SU-DHL-6 (cell line): ENCODE data around the gene TXNIP.

Source experiments
- H2AFZ ChIP-seq: fragments of 200-600 bp; sonication (generic); 2 replicates; pipeline ENCODE4 v1.6.1; 2014; ENCODE audit warnings: low read depth, mild to moderate bottlenecking, moderate library complexity, mixed read lengths, antibody characterized with exemption, low read length; ENCODE audit not compliant: severe bottlenecking
- H3F3A ChIP-seq: fragments of 200-600 bp; shearing (Covaris generic); 2 replicates; pipeline ENCODE4 v1.6.0; 2016; ENCODE audit warnings: antibody characterized with exemption, mild to moderate bottlenecking; ENCODE audit not compliant: insufficient read depth
- H3K27ac ChIP-seq: fragments of 200-600 bp; sonication (generic); 2 replicates; pipeline ENCODE4 v1.5.1; 2016; ENCODE audit warnings: low read depth, mild to moderate bottlenecking, low read length, moderate library complexity, mixed read lengths
- H3K27me3 ChIP-seq: fragments of 200-600 bp; sonication (generic), shearing (Covaris generic); 2 replicates; pipeline ENCODE4 v1.6.0; 2014; ENCODE audit warnings: mild to moderate bottlenecking, low read length
- H3K36me3 ChIP-seq: fragments of 200-600 bp; sonication (generic); 2 replicates; pipeline ENCODE4 v1.6.1; 2014; ENCODE audit warnings: mild to moderate bottlenecking, low read length, mixed read lengths
- H3K4me2 ChIP-seq: fragments of 300-600, 200-600 bp; shearing (Covaris generic), sonication (generic); 2 replicates; pipeline ENCODE4 v1.6.0; 2014; ENCODE audit warnings: low read length, low read depth, mild to moderate bottlenecking; ENCODE audit not compliant: poor library complexity, severe bottlenecking
- H3K4me3 ChIP-seq: fragments of 200-600 bp; sonication (generic); 2 replicates; pipeline ENCODE4 v1.5.1; 2014; ENCODE audit warnings: antibody characterized with exemption, low read length, mild to moderate bottlenecking, mixed read lengths; ENCODE audit not compliant: insufficient read depth, poor library complexity, severe bottlenecking
- H3K79me2 ChIP-seq: fragments of 200-600 bp; sonication (generic); 2 replicates; pipeline ENCODE4 v1.6.1; 2014; ENCODE audit warnings: mild to moderate bottlenecking, low read length, moderate library complexity; ENCODE audit not compliant: insufficient read depth
- H3K9ac ChIP-seq: fragments of 200-600 bp; sonication (generic); 2 replicates; pipeline ENCODE4 v1.7.0; 2014; ENCODE audit warnings: mild to moderate bottlenecking, low read length
- H3K9me2 ChIP-seq: fragments of 200-600 bp; sonication (generic); replicated peaks from 2 replicates; pipeline ENCODE4 v1.6.1; 2014; ENCODE audit warnings: low read length; ENCODE audit not compliant: insufficient read depth
- H3K9me3 ChIP-seq: fragments of 200-600 bp; sonication (generic); 2 replicates; pipeline ENCODE4 v1.6.1; 2014; ENCODE audit warnings: low read length, mixed read lengths; ENCODE audit not compliant: insufficient read depth
- H4K20me1 ChIP-seq: fragments of 200-600 bp; sonication (generic); 2 replicates; pipeline ENCODE4 v1.6.1; 2014; ENCODE audit warnings: low read depth, mild to moderate bottlenecking, antibody characterized with exemption, low read length, moderate library complexity, mixed read lengths
- EZH2phosphoT487 ChIP-seq: fragments of 200-600 bp; sonication (generic), shearing (Covaris generic); conservative IDR thresholded peaks from 2 replicates; pipeline ENCODE4 v1.6.1; 2018; ENCODE audit warnings: mild to moderate bottlenecking, antibody characterized with exemption, low read length, moderate library complexity, mixed read lengths
- TF ChIP-seq, protein P1 (sequence below): fragments of 200-600 bp; sonication (generic); IDR thresholded peaks from one replicate; pipeline ENCODE4 v1.5.1; 2017; ENCODE audit warnings: antibody characterized with exemption, mild to moderate bottlenecking, low read length, moderate library complexity; ENCODE audit not compliant: insufficient read depth, poor library complexity, severe bottlenecking

Gene TXNIP

DNA sequence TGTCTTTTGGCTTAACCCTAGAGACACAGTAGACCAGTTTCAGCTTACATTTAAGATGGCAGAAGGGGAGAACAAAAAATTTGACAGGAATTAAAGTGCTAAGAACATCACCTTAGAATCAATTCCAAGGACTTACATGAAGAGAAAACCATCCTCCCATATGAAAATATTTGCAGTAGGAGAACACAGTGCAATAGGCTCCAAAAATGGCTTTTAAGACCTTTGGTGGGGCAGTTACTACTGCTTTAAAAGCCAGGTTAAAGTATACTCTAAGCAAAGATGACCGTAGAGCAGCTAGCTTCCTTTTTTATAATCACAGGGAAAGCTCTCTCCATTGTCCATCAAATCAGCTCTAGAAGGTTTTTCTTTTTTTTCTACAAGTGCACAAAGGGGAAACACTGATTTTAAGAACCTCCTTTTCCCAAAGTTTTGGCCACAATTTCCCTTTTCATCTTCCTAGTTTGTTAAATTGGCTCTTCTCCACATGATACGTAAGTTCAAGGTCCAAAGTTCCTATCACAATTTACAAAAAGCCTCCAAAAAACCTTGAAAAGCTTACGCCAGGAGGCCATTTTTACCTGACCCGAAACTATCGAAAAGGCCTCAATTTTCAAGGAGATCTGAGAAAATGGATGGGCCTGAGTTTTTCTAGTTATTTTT lies 3.3 kb downstream of the TXNIP start:
- Histone ChIP-seq H3K79me2 (peaks cover 14% of the 10 kb centered on the region), H3K4me2 (no peak overlapping the region), H2AFZ (no peak overlapping the region), H3F3A (peaks cover 57% of the 10 kb centered on the region), H3K27ac (no peak overlapping the region), H4K20me1 (peaks cover 5% of the 10 kb centered on the region; the same call in 1 of the 2 replicates), H3K27me3 (no peaks in the 10 kb centered on the region), H3K9me2 (no peaks in the 10 kb centered on the region), H3K9me3 (no peaks in the 10 kb centered on the region), H3K36me3 (peaks cover 26% of the 10 kb centered on the region), H3K9ac (no peak overlapping the region), H3K4me3 (no peak overlapping the region)
- TF ChIP-seq, protein P1, sequence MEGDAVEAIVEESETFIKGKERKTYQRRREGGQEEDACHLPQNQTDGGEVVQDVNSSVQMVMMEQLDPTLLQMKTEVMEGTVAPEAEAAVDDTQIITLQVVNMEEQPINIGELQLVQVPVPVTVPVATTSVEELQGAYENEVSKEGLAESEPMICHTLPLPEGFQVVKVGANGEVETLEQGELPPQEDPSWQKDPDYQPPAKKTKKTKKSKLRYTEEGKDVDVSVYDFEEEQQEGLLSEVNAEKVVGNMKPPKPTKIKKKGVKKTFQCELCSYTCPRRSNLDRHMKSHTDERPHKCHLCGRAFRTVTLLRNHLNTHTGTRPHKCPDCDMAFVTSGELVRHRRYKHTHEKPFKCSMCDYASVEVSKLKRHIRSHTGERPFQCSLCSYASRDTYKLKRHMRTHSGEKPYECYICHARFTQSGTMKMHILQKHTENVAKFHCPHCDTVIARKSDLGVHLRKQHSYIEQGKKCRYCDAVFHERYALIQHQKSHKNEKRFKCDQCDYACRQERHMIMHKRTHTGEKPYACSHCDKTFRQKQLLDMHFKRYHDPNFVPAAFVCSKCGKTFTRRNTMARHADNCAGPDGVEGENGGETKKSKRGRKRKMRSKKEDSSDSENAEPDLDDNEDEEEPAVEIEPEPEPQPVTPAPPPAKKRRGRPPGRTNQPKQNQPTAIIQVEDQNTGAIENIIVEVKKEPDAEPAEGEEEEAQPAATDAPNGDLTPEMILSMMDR = no peak
- TF ChIP-seq EZH2phosphoT487 = no peak

DNA sequence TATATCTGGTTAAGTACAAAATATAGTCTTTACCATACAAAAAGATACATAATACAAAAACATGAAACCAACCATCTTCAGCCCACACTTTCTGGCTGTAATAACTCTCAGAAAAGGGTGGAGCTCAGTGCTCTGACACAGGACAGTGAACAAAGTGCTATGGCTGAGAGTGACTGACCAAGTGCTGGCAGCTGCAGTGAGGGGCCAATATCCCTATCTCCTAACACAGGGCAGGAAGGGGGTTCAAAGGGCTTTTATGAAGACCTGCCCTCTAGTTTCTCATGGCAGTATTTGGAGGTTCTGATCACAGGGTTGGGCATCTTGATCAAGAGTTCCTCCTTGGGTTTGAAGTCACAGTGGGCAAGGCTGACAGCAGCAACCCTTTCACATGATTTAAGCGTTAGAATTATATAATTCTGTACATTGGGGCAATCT lies 3.9 kb downstream of the TXNIP start:
- TF ChIP-seq, protein P1 = no peak
- no peak for TF ChIP-seq EZH2phosphoT487
- H3K27ac ChIP-seq = no peak overlapping the region
- peaks cover 5% of the 10 kb centered on the region; the same call in 1 of the 2 replicates for H4K20me1 ChIP-seq
- H3K4me3 ChIP-seq = no peak overlapping the region
- H2AFZ ChIP-seq = no peak overlapping the region
- no peak overlapping the region for H3K9ac ChIP-seq
- no peak overlapping the region for H3K4me2 ChIP-seq
- no peaks in the 10 kb centered on the region for H3K9me2 ChIP-seq
- H3K27me3 ChIP-seq = no peaks in the 10 kb centered on the region
- no peaks in the 10 kb centered on the region for H3K9me3 ChIP-seq
- H3K79me2 ChIP-seq = peaks cover 14% of the 10 kb centered on the region
- H3F3A ChIP-seq = peaks cover 51% of the 10 kb centered on the region
- H3K36me3 ChIP-seq = peaks cover 26% of the 10 kb centered on the region

DNA sequence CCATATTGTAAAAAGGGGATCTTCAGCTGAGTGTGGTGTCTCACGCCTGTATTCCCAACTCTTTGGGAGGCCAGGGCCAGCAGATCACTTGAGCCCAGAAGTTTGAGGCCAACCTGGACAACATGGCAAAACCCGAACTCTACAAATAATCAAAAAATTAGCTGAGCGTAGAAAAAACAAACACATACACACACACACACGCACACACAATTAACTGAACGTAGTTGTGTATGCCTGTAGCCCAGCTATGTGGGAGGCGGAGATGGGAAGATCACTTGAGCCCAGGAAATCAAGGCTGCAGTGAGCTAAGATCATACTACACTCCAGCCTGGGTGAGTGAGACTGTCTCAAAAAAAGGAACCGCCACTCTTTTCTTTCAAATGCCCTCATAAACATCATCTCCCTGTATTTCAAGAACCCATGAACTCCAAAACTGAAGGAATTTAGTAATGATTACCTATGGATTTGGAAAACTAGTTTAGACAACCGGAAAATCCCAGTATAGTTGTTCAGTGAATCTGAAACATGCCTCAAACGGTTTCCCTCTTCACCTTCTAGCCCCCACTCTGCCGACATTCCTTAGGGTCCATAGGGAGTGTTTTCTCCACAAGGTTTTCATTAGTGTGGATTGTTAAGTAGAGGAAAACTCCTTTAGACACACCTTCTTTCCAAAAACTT lies 4.5 kb downstream of the TXNIP start:
- no peak overlapping the region for H2AFZ ChIP-seq
- H3K9me3 ChIP-seq = no peaks in the 10 kb centered on the region
- H3K4me3 ChIP-seq = no peak overlapping the region
- H3F3A ChIP-seq = peaks cover 49% of the 10 kb centered on the region
- H3K4me2 ChIP-seq = no peak overlapping the region
- peaks cover 26% of the 10 kb centered on the region for H3K36me3 ChIP-seq
- no peak overlapping the region for H3K27ac ChIP-seq
- peaks cover 14% of the 10 kb centered on the region for H3K79me2 ChIP-seq
- no peak overlapping the region for H3K9ac ChIP-seq
- H3K9me2 ChIP-seq = no peaks in the 10 kb centered on the region
- TF ChIP-seq, protein P1 = no peak
- no peak for TF ChIP-seq EZH2phosphoT487
- peaks cover 5% of the 10 kb centered on the region; the same call in 1 of the 2 replicates for H4K20me1 ChIP-seq
- H3K27me3 ChIP-seq = no peaks in the 10 kb centered on the region
